SHP77 (cell line): ENCODE data around the gene TEX36.
"Not testable (repeated sequence)": the region's sequence is repeated elsewhere in the genome, so short reads cannot be mapped to it uniquely, and the experiment has no call there.

Source experiments
- DNase-seq, 2 experiments: peaks; one replicate each; lab custom pipeline; 2025; lab: John Stamatoyannopoulos, UW

The TEX36 gene

DNA sequence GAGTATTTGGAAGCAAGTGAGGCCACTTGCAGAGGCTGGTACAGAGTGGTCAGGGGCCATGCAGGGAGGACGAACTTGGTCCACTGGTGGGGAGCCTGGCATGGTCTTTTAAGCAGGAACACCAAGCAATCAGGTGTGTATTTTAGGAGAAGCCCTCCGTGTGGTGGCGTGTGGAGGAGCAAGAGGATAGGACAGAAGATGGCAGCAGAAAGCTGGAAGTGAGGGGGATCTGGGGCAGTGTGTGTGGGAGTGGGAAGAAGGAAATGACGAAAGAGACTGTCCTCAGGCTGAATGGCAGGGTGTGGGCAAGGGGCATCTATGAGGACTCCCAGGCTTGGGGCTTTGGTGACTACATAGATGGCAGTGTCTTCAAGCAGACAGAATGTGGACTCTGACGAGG is 51.2 kb downstream of the TEX36 start:
- DNase-seq, result no peak

DNA sequence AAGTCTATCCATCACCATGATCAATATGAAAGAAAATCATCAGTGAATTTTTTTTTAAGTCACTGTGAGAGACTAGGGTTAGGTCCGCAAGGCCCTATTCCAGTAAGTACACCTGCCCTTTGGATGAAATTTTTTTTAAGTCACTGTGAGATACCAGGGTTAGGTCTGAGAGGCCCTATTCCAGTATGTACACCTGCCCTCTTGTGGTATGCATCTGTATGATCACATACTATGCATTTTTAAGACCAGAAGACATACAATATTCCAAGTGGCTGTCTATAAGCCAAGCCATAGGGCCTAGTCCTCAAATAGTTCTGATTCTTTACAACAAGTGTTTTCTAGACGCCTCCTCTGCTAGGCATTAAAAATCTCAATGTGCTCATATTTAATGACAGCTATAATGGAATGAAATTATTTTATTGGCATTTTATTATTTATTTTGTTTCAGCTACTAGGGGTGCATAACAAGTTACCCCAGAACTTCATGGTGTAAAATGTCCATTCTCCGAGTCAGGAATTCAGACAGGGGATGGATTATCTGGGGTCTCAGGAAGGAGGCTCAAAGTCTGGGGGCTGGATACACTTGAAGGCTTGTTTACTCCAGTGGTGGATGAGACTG is 53.1 kb downstream of the TEX36 start:
- DNase-seq, result peak; percentile 41 to 42

- DNase-seq, result no peak
Measured at GRCh38 chr10:125628104-125629049, 54.6 kb downstream of the TEX36 start.

- no peak for DNase-seq
Measured at GRCh38 chr10:125627646-125628045, 55.3 kb downstream of the TEX36 start.

DNA sequence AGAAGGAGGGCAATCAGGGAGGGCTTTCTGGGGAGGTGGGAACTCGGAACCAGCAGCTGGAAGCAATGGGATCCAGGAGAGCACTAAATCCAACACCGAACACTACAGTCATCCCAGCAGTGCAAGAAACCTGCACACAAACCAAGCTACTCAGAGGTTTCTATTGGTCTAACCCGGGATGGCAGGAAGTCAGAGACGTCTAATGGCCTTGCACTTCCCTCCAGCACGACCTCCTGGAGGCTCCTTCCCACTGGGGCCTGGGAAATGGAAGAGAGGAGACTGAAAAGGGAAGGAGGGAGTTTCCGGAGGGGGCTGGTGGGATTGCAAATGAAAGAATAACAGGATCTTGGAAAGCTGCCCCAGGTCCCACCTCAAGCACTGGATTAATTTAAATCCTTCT is 56.3 kb downstream of the TEX36 start:
- DNase-seq, result no peak

- DNase-seq, result no peak
Measured at GRCh38 chr10:125625586-125625985, 57.4 kb downstream of the TEX36 start.

- no peak for DNase-seq
Measured at GRCh38 chr10:125624800-125625199, 58.2 kb downstream of the TEX36 start.

- DNase-seq, result no peak
Measured at GRCh38 chr10:125621052-125621451, 61.9 kb downstream of the TEX36 start.

GRCh38 chr10:125620401-125620800 is 62.6 kb downstream of the TEX36 start:
- DNase-seq, result no peak

GRCh38 chr10:125613062-125613461 is 69.9 kb downstream of the TEX36 start:
- not testable (repeated sequence) for DNase-seq

GRCh38 chr10:125611756-125612155 is 71.2 kb downstream of the TEX36 start:
- DNase-seq, result no peak

DNA sequence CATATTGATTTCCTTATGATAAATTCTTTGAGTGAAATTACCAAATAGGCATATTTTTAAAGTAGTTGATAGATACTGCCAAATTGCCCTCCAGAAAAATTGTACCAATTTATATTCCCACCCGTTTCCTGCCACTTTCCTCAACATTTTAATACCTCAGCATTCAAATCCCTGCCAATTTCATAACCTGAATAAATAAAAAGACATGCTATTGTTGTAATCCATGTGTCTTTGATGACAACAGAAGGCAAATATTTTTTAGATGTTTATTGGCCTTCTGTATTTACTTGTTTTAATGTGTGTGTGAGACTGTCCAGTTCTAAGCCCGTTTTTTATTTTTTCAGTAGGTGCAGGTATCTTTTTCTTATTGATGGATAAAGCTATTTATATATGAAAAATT is 71.7 kb downstream of the TEX36 start:
- no peak for DNase-seq

DNA sequence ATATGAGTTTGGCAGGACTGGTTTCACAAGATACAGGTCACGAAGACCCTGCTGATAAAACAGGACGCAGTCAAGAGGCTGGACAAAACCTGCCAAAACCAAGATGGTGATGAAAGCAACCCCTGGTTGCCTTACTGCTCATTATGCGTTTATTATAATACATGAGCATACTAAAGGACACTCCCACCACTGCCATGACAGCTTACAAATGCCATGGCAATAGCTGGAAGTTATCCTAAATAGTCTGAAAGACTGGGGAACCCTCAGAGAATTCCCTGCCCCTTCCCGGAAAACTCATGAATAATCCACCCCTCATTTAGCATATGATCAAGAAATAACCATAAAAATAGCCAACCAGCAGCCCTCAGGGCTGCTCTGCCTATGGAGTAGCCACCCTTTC is 73.1 kb downstream of the TEX36 start:
- no peak for DNase-seq

DNA sequence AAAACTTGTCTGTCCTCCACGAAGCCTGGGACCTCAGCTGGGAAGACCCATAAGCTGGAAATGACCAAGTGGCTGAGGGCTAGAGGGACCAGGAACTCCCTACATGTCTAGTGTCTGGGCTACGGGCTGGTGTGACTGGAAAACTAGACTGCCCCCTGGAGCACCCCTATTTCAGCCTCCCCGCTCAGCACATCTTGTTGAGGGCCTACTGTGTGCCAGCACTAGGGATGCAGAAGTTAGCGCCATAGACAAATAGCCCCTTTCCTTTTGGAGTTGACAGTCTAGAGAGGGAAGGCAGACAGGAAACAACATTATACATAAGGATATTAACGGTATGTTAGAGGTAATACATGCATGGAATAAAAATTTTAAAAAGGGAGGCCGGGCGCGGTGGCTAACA is 74.5 kb downstream of the TEX36 start:
- DNase-seq, result no peak

GRCh38 chr10:125607689-125608290 is 75.2 kb downstream of the TEX36 start:
- DNase-seq, result no peak

GRCh38 chr10:125606414-125607010 is 76.5 kb downstream of the TEX36 start:
- no peak for DNase-seq
